ENCODE results near the gene RNF103. TPM values are rescaled to one million over a fixed set of nuclear protein-coding genes. Genes with fewer than 3 reads are reported as not detected.
"Not testable (repeated sequence)": the region's sequence is repeated elsewhere in the genome, so short reads cannot be mapped to it uniquely, and the experiment has no call there.

RNF103 gene
- total RNA-seq, 2 experiments from 2014 or later: 12.3 to 13.1 TPM

DNA sequence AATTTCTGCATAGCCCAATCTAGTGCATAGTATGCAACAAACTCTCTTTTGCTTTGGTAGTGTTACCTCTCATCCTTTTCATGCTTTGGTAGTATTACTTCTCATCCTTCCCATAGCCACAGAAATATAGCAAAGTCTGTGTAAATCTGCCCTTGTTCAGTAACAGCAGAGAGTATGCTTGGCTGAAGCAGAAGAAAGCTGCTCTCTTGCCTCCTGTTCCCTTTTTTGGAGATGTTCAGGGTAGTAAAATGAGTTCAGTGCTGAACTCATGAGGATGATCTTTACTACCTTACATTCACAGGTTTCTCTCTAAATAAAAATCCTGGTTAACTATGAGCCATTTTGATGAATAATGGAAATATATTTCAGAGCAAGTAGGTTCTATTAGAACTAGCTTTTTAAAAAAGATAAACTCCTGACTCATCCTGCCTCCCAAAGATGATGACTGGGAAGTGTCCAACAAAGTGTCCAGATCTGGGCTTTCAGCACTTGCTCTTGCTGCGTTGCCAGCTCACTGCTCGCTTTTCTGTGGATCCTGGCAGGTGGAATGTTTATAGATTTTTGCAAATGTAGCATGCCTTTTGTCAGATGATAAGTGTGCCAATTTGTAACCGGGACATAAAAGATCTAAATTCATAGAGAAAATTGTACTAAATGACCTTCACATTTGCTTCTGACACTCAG is 31.0 kb downstream of the RNF103 start:
- H3K4me3 Mint-ChIP-seq: no peak overlapping the region
- CTCF ChIA-PET: no interaction called here
- H3K27me3 Mint-ChIP-seq: peaks cover 8% of the 10 kb centered on the region
- H3K9me3 Mint-ChIP-seq: peaks cover 3% of the 10 kb centered on the region
- H3K27ac Mint-ChIP-seq: no peak overlapping the region
- intact Hi-C loops (cut with micrococcal nuclease): no loop called here
- no peak for DNase-seq
- no peaks in the 10 kb centered on the region for H3K4me1 Mint-ChIP-seq (ENCODE audit: low read depth)
- H3K36me3 Mint-ChIP-seq: no peaks in the 10 kb centered on the region
- POLR2A ChIA-PET: interaction anchor here (0.5 kb wide), 1 partner anchor 151 kb away, joined by 3 read pairs; no protein-coding TSS in a partner anchor

GRCh38 chr2:86589701-86590100 is 34.0 kb downstream of the RNF103 start:
- CTCF ChIA-PET; H3K9me3 Mint-ChIP-seq; H3K36me3 Mint-ChIP-seq; H3K27ac Mint-ChIP-seq; H3K4me1 Mint-ChIP-seq (ENCODE audit: low read depth); POLR2A ChIA-PET; DNase-seq; H3K27me3 Mint-ChIP-seq; H3K4me3 Mint-ChIP-seq; intact Hi-C loops (cut with micrococcal nuclease): not testable (repeated sequence)

- POLR2A ChIA-PET: interaction anchor here (0.6 to 1.4 kb wide), 4 partner anchors 23 to 144 kb away, joined by 3 to 6 read pairs (median 5); partner anchors contain the start of gene KDM3A
- CTCF ChIA-PET: interaction anchor here (0.8 to 1.0 kb wide), 2 partner anchors 35 to 66 kb away, joined by 3 read pairs; no protein-coding TSS in a partner anchor
- intact Hi-C loops (cut with micrococcal nuclease): loop anchor here (1.0 to 5.0 kb wide), 4 partner anchors 22 to 142 kb away; partner anchors contain the start of genes CHMP3, KDM3A and RNF103
- peaks cover 17% of the 10 kb centered on the region for H3K4me1 Mint-ChIP-seq (ENCODE audit: low read depth)
- H3K4me3 Mint-ChIP-seq: no peak overlapping the region
- H3K36me3 Mint-ChIP-seq: no peaks in the 10 kb centered on the region
- no peaks in the 10 kb centered on the region for H3K9me3 Mint-ChIP-seq
- H3K27ac Mint-ChIP-seq: peak overlapping the region; percentile 88
- H3K27me3 Mint-ChIP-seq: no peaks in the 10 kb centered on the region
- peak; percentile 31 for DNase-seq
Measured at GRCh38 chr2:86584151-86584913, 39.3 kb downstream of the RNF103 start.

DNA sequence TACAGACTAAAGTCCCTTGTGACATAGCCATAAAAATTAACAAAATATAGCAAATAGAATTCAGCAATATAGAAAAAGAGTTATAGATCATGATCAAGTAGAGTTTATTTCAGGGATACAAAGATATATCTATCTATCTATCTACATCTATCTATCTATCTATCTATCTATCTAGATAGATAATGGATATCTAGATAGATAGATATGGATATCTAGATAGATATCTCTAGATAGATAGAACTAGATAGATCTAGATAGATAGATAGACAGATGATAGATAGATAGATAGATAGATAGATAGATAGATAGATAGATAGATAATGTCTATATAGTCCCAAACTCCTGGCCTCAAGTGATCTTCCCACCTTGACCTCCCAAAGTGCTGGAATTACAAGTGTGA is 43.1 kb downstream of the RNF103 start:
- Mint-ChIP-seq H3K27me3 (no peaks in the 10 kb centered on the region), H3K36me3 (no peaks in the 10 kb centered on the region), H3K9me3 (peaks cover 6% of the 10 kb centered on the region), H3K27ac (no peak overlapping the region), H3K4me3 (no peak overlapping the region), H3K4me1 (ENCODE audit: low read depth) (peaks cover 17% of the 10 kb centered on the region)
- DNase-seq: no peak
- CTCF ChIA-PET: no interaction called here
- intact Hi-C loops (cut with micrococcal nuclease): loop anchor here (5.0 kb wide), 1 partner anchor 138 kb away; the partner anchor contains the start of gene KDM3A
- POLR2A ChIA-PET: no interaction called here

- CTCF ChIA-PET: no interaction called here
Measured at GRCh38 chr2:86577817-86578456, 45.7 kb downstream of the RNF103 start.

GRCh38 chr2:86570059-86570458 is 53.6 kb downstream of the RNF103 start:
- Mint-ChIP-seq H3K4me3 (no peak overlapping the region), H3K36me3 (no peaks in the 10 kb centered on the region), H3K27me3 (no peaks in the 10 kb centered on the region), H3K9me3 (no peaks in the 10 kb centered on the region), H3K4me1 (ENCODE audit: low read depth) (no peaks in the 10 kb centered on the region), H3K27ac (no peak overlapping the region)
- no peak for DNase-seq
- ChIA-PET POLR2A (no interaction called here), CTCF (no interaction called here)
- intact Hi-C loops (cut with micrococcal nuclease): no loop called here

More at GRCh38 chr2:86577817-86578456, 45.7 kb downstream of the RNF103 start:
- POLR2A ChIA-PET: no interaction called here
- Mint-ChIP-seq H3K9me3 (peaks cover 6% of the 10 kb centered on the region), H3K4me3 (no peak overlapping the region), H3K4me1 (ENCODE audit: low read depth) (no peaks in the 10 kb centered on the region), H3K36me3 (no peaks in the 10 kb centered on the region), H3K27me3 (no peaks in the 10 kb centered on the region), H3K27ac (no peak overlapping the region)
- intact Hi-C loops (cut with micrococcal nuclease): no loop called here
- no peak for DNase-seq

DNA sequence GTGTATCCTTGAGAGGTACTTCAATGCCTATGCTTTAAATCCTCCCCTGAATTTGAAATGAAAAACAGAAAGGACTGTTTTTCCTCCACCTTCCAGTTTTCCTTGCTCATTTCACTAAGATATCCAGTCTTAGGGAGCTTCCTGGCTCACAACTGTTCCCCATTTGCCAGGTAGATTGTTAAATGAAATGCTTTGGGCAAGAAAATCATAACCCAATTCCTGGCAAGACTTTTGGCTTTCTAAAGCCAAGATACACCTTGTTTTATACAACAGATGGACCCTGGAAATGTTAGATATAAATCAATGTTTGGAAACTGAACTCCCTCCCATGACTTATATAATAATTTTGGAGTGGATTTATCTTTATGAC is 56.9 kb downstream of the RNF103 start:
- no peaks in the 10 kb centered on the region for H3K9me3 Mint-ChIP-seq
- no peaks in the 10 kb centered on the region for H3K27me3 Mint-ChIP-seq
- ChIA-PET POLR2A (no interaction called here), CTCF (no interaction called here)
- H3K36me3 Mint-ChIP-seq: peaks cover 9% of the 10 kb centered on the region
- H3K4me1 Mint-ChIP-seq (ENCODE audit: low read depth): peaks cover 17% of the 10 kb centered on the region
- intact Hi-C loops (cut with micrococcal nuclease): loop anchor here (10.0 kb wide), 1 partner anchor 372 kb away; the partner anchor contains the start of genes IMMT and MRPL35
- H3K27ac Mint-ChIP-seq: no peak overlapping the region
- H3K4me3 Mint-ChIP-seq: no peak overlapping the region
- DNase-seq: no peak

- CTCF ChIA-PET: no interaction called here
- H3K9me3 Mint-ChIP-seq: no peaks in the 10 kb centered on the region
- no peak overlapping the region for H3K4me3 Mint-ChIP-seq
- POLR2A ChIA-PET: no interaction called here
- no peak overlapping the region for H3K27ac Mint-ChIP-seq
- peaks cover 9% of the 10 kb centered on the region for H3K36me3 Mint-ChIP-seq
- no peaks in the 10 kb centered on the region for H3K27me3 Mint-ChIP-seq
- peaks cover 22% of the 10 kb centered on the region for H3K4me1 Mint-ChIP-seq (ENCODE audit: low read depth)
- no peak for DNase-seq
- intact Hi-C loops (cut with micrococcal nuclease): loop anchor here (10.0 kb wide), 1 partner anchor 371 kb away; the partner anchor contains the start of genes IMMT and MRPL35
Measured at GRCh38 chr2:86566158-86566820, 57.4 kb downstream of the RNF103 start.

DNA sequence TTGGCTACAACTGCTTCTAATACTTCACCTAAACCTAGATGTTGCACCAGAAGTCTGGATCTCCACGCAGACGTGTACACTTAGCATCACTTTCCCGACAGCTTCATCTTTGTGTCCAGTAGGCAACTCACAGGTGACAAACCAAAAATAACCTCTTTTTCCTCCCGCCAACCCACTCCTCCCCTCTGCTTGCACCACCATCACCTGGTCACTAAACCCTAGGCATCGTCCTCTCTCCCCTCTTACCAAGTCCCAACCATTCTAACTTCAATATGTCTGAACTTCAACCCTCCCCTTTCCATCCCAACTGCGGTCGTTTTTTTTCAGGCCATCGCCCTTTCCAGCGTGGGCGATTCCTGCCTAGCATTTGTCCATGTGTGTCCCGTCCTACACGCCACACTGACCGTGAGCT is 60.0 kb downstream of the RNF103 start:
- H3K4me3 Mint-ChIP-seq: peak overlapping the region; percentile 94
- intact Hi-C loops (cut with micrococcal nuclease): loop anchor here (1.0 to 10.0 kb wide), 5 partner anchors 21 to 526 kb away; partner anchors contain the start of genes IMMT, KDM3A and MRPL35
- H3K4me1 Mint-ChIP-seq (ENCODE audit: low read depth): peaks cover 27% of the 10 kb centered on the region
- H3K27ac Mint-ChIP-seq: peak overlapping the region; percentile 98
- DNase-seq: no peak
- H3K27me3 Mint-ChIP-seq: no peaks in the 10 kb centered on the region
- peaks cover 14% of the 10 kb centered on the region for H3K36me3 Mint-ChIP-seq
- POLR2A ChIA-PET: interaction anchor here (0.9 to 2.4 kb wide), 2 partner anchors 59 to 123 kb away, joined by 7 to 11 read pairs; partner anchors contain the start of gene KDM3A
- no peaks in the 10 kb centered on the region for H3K9me3 Mint-ChIP-seq
- CTCF ChIA-PET: no interaction called here

DNA sequence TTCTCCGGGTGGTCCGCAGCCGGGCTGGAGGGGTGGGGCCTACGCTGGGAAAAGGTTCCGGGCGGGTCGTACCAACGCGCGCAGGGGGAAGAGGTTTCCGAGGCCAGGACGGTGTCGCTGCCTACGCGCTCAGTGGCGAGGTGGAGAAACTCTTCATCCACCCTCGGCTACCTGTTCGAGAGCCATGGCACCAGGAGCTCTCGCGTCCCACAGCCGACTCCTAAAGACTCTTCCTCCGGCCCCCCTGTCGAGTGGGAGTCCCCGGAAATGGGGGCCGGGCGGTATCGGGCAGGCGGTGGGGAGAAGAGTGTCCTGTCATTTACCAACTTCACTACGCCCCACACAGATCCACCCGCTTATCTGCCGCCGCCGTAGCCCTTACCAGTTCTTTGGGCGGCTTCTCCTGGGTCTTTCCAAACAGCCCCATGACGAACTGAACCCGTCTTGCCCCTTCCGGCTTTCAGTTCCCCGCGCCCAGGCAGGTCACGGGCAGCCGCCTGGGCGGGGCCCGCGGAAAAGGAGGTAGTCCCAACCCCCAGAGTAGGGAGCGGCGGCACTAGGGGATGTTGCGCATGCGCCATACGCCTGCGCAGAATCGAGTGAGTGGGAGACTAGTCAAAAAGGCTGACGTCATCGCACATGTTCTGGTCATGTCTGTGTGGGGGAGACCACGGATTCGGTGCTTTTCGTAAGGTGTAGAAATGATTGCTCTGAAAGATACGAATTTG is 60.6 kb downstream of the RNF103 start, which contains the start of gene CHMP3:
Gene CHMP3 (minus strand): TSS at position 522 of the 728 bp plus-strand sequence. CDS start 95 bp downstream, at position 427.
- Mint-ChIP-seq H3K27ac (peak within 1 kb of the TSS; percentile 98), H3K4me1 (ENCODE audit: low read depth) (peaks cover 27% of the 10 kb centered on the region), H3K36me3 (peaks cover 15% of the 10 kb centered on the region), H3K9me3 (no peaks in the 10 kb centered on the region), H3K4me3 (peak within 1 kb of the TSS; percentile 94), H3K27me3 (no peaks in the 10 kb centered on the region)
- POLR2A ChIA-PET: interaction anchor here (0.7 to 2.4 kb wide), 4 partner anchors 10 to 122 kb away, joined by 4 to 11 read pairs (median 7); partner anchors contain the start of gene KDM3A
- DNase-seq: peak; percentile 98
- intact Hi-C loops (cut with micrococcal nuclease): loop anchor here (1.0 to 10.0 kb wide), 5 partner anchors 22 to 526 kb away; partner anchors contain the start of genes IMMT, KDM3A and MRPL35
- CTCF ChIA-PET: no interaction called here

DNA sequence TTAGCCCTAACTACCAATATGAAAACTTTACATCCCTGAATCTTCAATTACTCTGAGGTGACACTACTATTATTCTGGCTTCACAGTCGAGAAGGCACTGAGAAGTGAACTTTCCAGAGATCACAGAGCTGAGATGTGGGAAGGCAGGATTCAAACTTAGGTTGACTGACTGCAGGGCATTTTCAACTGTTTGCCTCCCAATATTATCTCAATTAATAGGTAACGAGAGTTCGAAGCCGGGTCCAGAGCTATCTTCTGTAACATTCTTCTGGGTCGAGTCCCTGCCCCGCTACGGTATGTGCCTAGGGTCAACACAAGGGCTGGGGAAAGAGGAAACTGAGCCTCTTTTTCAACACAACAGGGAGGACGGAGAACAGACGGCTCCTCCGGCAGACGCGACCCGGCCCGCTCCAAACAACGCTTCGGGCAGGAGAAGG is 61.2 kb downstream of the RNF103 start:
- no peak for DNase-seq
- Mint-ChIP-seq H3K4me3 (peak overlapping the region; percentile 94), H3K4me1 (ENCODE audit: low read depth) (peaks cover 27% of the 10 kb centered on the region), H3K36me3 (peaks cover 15% of the 10 kb centered on the region), H3K27ac (peak overlapping the region; percentile 98), H3K9me3 (no peaks in the 10 kb centered on the region), H3K27me3 (no peaks in the 10 kb centered on the region)
- POLR2A ChIA-PET: interaction anchor here (0.7 to 2.4 kb wide), 5 partner anchors 9 to 127 kb away, joined by 3 to 11 read pairs (median 4); partner anchors contain the start of gene KDM3A
- intact Hi-C loops (cut with micrococcal nuclease): loop anchor here (2.0 to 10.0 kb wide), 3 partner anchors 22 to 525 kb away; partner anchors contain the start of genes IMMT and MRPL35
- CTCF ChIA-PET: no interaction called here
